Activated T-helper 1 cell treated with anti-CD3 and anti-CD28 coated beads, Interleukin-12 subunit alpha, Interleukin-12 subunit beta, Interleukin-2, Interleukin-4 antibody, amounts not matched to agents 30 ng/mL and 10 ng/mL and 1 ng/mL, durations not matched to agents 14 hours and 24 hours and 36 hours (primary cell): ENCODE results near the gene CASP10. TPM values are rescaled to one million over a fixed set of nuclear protein-coding genes. Genes with fewer than 3 reads are reported as not detected.

Experiments used
- DNase-seq: peaks from one replicate; pipeline ENCODE4 v3.0.0; 2021; ENCODE audit warnings: low spot score
- H3K27ac Mint-ChIP-seq: one replicate; pipeline ENCODE4 v1.8.0; 2021; ENCODE audit warnings: mild to moderate bottlenecking, mixed read lengths
- H3K27me3 Mint-ChIP-seq: one replicate; pipeline ENCODE4 v1.8.0; 2022; ENCODE audit warnings: mild to moderate bottlenecking, moderate library complexity, mixed read lengths; ENCODE audit not compliant: insufficient read depth
- H3K36me3 Mint-ChIP-seq: one replicate; pipeline ENCODE4 v1.8.0; 2021; ENCODE audit warnings: low read depth, mixed read lengths
- H3K4me1 Mint-ChIP-seq: one replicate; pipeline ENCODE4 v1.8.0; 2021; ENCODE audit warnings: low read depth, mixed read lengths
- H3K4me3 Mint-ChIP-seq: one replicate; pipeline ENCODE4 v1.8.0; 2021; ENCODE audit warnings: mild to moderate bottlenecking, moderate library complexity, mixed read lengths
- H3K9me3 Mint-ChIP-seq: one replicate; pipeline ENCODE4 v1.8.0; 2021; ENCODE audit warnings: mixed read lengths
- intact Hi-C: fragments of 100-400 bp; cut with micrococcal nuclease; formaldehyde crosslinking; loops from one replicate; pipeline ENCODE4 v1.15.1; 2024
- total RNA-seq: library from RNA; stranded (reverse); gene quantifications from 2 replicates; pipeline ENCODE4 v1.2.3, GENCODE V29; 2022

Gene CASP10
- total RNA-seq, 1 donor from 2014 or later, result 13.5 TPM

DNA sequence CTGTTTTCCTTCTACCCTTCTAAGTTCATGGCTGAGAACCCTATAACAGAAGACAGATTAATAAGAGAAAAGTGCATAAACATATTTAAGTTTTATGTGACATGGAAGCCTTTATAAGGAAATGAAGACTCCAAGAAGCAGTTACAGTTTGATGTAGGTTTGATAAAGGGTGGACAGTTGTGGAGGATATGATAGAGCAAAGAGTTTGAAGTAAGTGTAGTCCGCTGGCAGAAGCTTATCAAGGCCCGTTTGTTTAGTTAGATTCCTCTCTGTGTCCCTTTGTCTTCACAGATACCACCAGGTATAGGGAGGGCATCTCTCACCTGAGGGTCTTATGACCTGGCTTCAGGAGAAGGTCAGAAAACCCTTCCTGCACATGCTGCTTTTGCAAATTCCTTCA lies 66.9 kb downstream of the CASP10 start:
- H3K27ac Mint-ChIP-seq, result no peak overlapping the region
- H3K4me3 Mint-ChIP-seq, result no peak overlapping the region
- peaks cover 63% of the 10 kb centered on the region for H3K4me1 Mint-ChIP-seq
- H3K9me3 Mint-ChIP-seq, result peaks cover 13% of the 10 kb centered on the region
- intact Hi-C loops, result loop anchor here (10.0 kb wide), 2 partner anchors 1125 to 1385 kb away; partner anchors contain the start of genes BMPR2 and FAM117B
- DNase-seq, result no peak
- no peaks in the 10 kb centered on the region for H3K27me3 Mint-ChIP-seq
- H3K36me3 Mint-ChIP-seq, result peaks cover 47% of the 10 kb centered on the region

DNA sequence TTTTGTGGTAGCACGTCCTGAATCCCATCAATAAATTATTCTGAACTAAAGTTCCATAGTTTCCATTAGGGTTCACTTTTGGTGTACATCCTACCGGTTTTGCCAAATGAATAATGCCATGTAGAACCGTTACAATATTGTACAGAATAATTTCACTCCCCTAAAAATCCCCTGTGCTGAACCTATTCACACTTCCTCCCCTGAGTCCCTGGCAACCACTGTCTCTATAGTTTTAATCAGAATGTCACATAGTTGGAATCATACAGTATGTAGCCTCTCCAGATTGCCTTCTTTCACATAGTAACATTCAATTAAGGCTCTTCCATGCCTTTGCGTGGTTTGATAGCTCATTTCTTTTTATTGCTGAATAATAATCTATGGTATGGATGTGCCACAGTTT lies 67.8 kb downstream of the CASP10 start:
- H3K36me3 Mint-ChIP-seq, result peaks cover 47% of the 10 kb centered on the region
- H3K27me3 Mint-ChIP-seq, result no peaks in the 10 kb centered on the region
- peaks cover 67% of the 10 kb centered on the region for H3K4me1 Mint-ChIP-seq
- H3K4me3 Mint-ChIP-seq, result peak overlapping the region; percentile 7
- peaks cover 13% of the 10 kb centered on the region for H3K9me3 Mint-ChIP-seq
- peak overlapping the region; percentile 26 for H3K27ac Mint-ChIP-seq
- intact Hi-C loops, result loop anchor here (10.0 kb wide), 2 partner anchors 1124 to 1384 kb away; partner anchors contain the start of genes BMPR2 and FAM117B
- DNase-seq, result no peak

DNA sequence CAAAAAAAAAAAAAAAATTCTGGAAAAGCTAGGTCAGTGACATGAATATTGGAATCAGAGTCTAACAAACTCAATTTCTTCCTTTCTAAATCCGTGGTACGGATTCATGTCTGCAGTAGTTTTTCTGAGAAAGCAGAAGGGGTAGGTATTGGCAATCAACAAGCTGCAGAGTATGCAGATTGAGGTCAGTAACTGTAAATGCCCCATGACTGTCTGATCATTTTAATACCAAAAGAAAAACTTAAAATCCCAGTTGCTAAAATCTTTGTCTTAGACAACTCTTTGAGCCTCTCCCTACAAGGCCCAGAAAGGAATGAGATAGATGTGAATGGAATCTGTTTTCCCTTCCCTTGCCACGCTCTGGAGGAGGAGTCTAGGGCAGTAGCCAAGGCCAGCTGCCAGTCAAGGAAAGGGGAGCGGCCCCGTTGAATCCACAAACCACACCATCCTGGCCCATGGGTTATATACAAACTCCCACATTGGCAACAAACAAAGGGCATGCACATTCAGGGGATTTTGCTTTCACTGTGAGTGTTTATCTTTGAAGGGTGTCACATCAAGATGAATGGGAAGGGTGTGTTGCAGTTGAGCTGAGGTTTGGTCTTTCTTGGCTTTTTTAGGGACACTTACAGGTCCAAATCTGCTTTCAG lies 71.3 kb downstream of the CASP10 start:
- peak; percentile 57 for DNase-seq
- Mint-ChIP-seq H3K36me3 (peaks cover 35% of the 10 kb centered on the region), H3K4me1 (peaks cover 89% of the 10 kb centered on the region), H3K9me3 (peaks cover 13% of the 10 kb centered on the region), H3K27me3 (no peaks in the 10 kb centered on the region), H3K27ac (peak overlapping the region; percentile 89), H3K4me3 (peak overlapping the region; percentile 68)
- intact Hi-C loops, result loop anchor here (1.0 to 10.0 kb wide), 3 partner anchors 11 to 1381 kb away; partner anchors contain the start of genes BMPR2 and FAM117B

DNA sequence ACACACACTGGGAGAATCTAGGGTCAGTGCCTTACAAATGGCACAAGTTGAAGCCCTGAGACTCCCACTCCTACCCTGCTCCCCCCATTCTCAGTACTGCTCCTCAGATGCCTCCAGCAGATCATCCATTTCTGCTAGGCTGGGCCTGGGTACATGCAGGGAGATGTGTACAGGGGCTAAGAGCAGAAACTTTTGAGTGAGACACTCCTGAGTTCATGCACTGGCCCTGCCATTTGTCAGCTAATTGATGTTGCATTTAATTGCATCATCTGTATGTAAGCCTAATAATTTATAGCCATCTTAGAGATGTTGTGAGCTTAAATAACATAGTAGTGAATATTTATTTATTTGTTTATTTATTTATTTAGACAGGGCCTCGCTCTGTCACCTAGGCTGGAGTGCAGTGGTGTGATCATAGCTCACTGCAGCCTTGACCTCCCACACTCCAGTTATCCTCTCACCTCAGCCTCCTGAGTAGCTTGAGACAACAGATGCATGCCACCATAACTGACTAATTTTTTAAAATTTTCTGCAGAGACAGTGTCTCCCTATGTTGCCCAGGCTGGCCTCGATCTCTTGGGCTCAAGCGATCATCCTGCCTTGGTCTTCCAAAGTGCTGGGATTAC lies 72.6 kb downstream of the CASP10 start:
- no peaks in the 10 kb centered on the region for H3K27me3 Mint-ChIP-seq
- H3K4me3 Mint-ChIP-seq, result no peak overlapping the region
- H3K9me3 Mint-ChIP-seq, result peaks cover 6% of the 10 kb centered on the region
- H3K27ac Mint-ChIP-seq, result peak overlapping the region; percentile 89
- intact Hi-C loops, result loop anchor here (10.0 kb wide), 2 partner anchors 1119 to 1379 kb away; partner anchors contain the start of genes BMPR2 and FAM117B
- H3K36me3 Mint-ChIP-seq, result peaks cover 26% of the 10 kb centered on the region
- DNase-seq, result no peak
- peaks cover 86% of the 10 kb centered on the region for H3K4me1 Mint-ChIP-seq

DNA sequence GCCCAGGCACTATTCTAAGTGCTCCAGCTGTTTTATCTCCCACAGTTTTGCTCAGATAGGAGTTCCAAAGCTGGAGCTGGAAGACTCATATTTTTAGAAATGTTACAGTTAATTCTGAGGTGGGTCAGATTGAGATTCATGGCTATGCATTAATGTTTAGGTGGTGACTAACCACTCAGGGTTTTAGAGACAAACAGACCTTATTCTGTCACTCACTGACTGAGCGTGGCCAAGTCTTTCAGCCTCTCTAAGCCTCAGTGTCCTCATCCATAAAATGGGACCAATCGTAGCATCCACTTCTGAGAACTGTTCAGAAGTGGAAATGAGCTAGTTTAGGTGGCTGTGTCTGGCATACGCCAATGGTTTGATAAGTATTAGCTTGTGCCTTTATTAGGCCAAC lies 73.1 kb downstream of the CASP10 start:
- Mint-ChIP-seq H3K4me1 (peaks cover 84% of the 10 kb centered on the region), H3K9me3 (peaks cover under 1% of the 10 kb centered on the region), H3K36me3 (peaks cover 21% of the 10 kb centered on the region), H3K27ac (peak overlapping the region; percentile 100), H3K4me3 (peak overlapping the region; percentile 91), H3K27me3 (no peaks in the 10 kb centered on the region)
- DNase-seq, result no peak
- intact Hi-C loops, result loop anchor here (10.0 kb wide), 2 partner anchors 1119 to 1379 kb away; partner anchors contain the start of genes BMPR2 and FAM117B

DNA sequence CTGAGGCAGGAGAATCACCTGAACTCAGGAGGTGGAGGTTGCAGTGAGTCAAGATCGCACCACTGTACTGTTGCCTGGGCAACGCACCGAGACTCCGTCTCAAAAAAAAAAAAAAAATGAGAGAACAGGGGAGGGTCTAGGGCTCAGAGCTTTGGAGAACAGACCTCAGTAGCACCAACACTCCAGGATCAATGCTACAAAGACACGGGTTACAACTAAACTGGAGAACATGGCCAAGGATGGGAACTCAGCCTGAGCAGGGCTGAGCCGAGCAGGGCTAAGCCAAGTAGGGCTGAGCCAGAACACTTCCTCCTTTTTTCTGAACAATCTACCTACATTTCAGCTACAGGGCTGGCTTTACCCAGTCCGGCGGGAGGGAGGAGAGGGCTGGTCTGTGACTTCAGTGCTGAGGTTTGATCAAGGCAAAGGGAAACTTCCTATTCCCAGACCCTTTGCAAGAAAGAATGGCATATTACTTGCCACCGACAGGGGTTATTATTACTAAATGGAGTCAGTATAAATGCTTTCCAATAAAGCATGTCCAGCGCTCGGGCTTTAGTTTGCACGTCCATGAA lies 74.5 kb downstream of the CASP10 start:
- Mint-ChIP-seq H3K4me3 (peak overlapping the region; percentile 91), H3K36me3 (peaks cover 20% of the 10 kb centered on the region), H3K27ac (peak overlapping the region; percentile 100), H3K4me1 (peaks cover 84% of the 10 kb centered on the region), H3K9me3 (no peaks in the 10 kb centered on the region), H3K27me3 (no peaks in the 10 kb centered on the region)
- DNase-seq, result peak; percentile 55
- intact Hi-C loops, result loop anchor here (10.0 kb wide), 2 partner anchors 1117 to 1377 kb away; partner anchors contain the start of genes BMPR2 and FAM117B

DNA sequence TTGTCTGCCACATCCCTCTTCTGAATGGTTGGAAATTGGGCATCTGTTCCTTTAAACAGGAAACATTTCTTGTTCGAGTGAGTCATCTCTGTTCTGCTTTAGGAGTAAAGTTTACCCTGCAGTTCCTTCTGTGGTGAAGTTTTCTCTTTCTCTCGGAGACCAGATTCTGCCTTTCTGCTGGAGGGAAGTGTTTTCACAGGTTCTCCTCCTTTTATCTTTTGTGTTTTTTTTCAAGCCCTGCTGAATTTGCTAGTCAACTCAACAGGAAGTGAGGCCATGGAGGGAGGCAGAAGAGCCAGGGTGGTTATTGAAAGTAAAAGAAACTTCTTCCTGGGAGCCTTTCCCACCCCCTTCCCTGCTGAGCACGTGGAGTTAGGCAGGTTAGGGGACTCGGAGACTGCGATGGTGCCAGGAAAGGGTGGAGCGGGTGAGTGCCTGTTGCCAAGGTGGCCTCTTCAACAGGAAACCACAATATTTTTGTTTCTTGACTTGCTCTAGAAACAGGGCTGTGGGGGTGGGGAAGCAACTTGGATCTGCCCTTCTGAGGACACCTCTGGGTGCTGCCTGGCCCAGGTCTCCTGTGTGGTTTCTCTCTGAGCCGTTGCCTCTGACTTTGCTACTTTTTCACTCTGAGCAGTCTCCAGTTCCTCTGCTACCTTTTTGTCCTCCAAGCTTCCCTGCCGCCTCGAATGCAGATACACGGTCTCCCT lies 75.2 kb downstream of the CASP10 start:
- peak; percentile 93 for DNase-seq
- intact Hi-C loops, result loop anchor here (1.0 to 10.0 kb wide), 8 partner anchors 22 to 1377 kb away; partner anchors contain the start of genes BMPR2, CLK1, FAM117B and NIF3L1
- peak overlapping the region; percentile 100 for H3K27ac Mint-ChIP-seq
- no peaks in the 10 kb centered on the region for H3K27me3 Mint-ChIP-seq
- H3K36me3 Mint-ChIP-seq, result peaks cover 22% of the 10 kb centered on the region
- H3K4me1 Mint-ChIP-seq, result peaks cover 84% of the 10 kb centered on the region
- H3K9me3 Mint-ChIP-seq, result no peaks in the 10 kb centered on the region
- peak overlapping the region; percentile 91 for H3K4me3 Mint-ChIP-seq

DNA sequence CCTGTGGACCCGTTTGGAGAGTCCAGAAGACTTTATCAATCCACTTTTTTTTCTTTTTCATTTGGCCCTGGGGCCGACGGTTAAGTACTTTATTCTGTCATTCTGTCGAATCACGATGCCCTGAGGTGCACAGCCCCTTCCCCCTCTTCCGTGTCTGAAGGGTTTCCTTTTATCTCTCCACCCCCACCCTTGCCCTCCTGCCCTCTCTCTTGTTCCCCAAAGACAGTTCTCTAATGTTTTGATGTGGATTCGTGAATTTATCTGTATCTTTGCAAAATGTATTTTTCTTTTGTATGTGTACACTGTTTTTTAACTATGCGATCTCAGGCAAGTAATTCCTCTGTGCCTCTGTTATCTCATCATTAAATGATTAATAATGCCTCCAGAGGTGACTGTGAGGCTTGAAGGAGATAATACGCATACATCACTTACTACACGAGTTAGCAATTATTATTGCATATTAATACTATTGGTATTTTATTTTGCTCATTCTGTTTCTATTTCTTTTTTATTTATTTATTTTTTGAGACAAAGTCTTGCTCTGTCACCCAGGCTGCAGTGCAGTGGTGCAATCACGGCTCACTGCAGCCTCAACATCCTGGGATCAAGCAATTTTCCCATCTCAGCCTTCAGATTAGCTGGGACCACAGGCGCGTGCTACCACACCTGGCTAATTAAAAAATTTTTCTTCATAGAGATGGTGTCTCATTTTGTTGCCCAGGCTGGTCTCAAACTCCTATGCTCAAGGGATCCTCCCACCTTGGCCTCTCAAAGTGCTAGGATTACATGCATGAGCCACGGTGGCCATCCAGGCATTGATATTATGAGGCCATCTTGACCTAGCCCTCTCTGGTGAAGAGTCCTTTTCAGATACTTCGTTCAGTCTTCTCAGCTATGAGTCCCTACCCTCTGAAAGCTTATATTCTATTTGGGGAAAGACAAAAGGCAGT lies 76.0 kb downstream of the CASP10 start:
- peaks cover 87% of the 10 kb centered on the region for H3K4me1 Mint-ChIP-seq
- H3K9me3 Mint-ChIP-seq, result no peaks in the 10 kb centered on the region
- no peak for DNase-seq
- H3K27me3 Mint-ChIP-seq, result no peaks in the 10 kb centered on the region
- intact Hi-C loops, result loop anchor here (1.0 to 10.0 kb wide), 8 partner anchors 23 to 1376 kb away; partner anchors contain the start of genes BMPR2, CLK1, FAM117B and NIF3L1
- peak overlapping the region; percentile 91 for H3K4me3 Mint-ChIP-seq
- H3K36me3 Mint-ChIP-seq, result peaks cover 20% of the 10 kb centered on the region
- peak overlapping the region; percentile 100 for H3K27ac Mint-ChIP-seq

DNA sequence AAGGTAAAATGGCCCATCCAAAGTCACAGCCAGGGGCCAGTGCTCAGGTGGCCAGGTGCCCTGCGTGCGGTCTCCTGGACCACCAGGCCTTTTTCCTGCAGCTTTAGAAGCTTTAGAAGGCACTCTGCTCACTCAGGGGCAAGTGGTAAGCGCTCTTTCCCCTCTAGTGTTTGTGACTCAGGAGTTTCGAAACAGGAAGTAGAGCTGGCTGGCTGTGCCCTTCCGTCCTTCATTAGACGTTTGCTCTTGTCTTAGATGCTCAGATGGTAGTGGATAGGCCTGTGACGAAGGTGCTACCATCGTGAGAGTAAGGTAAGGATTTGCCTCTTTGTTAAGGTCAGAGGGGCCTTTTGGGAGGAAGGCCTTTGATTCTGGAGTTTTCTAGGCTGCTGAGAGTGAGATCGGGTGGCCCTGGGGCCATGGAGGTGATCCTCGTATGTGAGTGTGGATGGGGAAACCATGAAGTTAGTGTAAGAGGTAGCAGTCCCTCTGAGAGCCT lies 77.4 kb downstream of the CASP10 start, which contains the start of gene CASP8:
Gene CASP8 (plus strand): TSS at position 235 of the 499 bp plus-strand sequence. CDS start 5,951 bp downstream, outside the sequence.
- no peaks in the 10 kb centered on the region for H3K27me3 Mint-ChIP-seq
- peaks cover 87% of the 10 kb centered on the region for H3K4me1 Mint-ChIP-seq
- peak within 1 kb of the TSS; percentile 91 for H3K4me3 Mint-ChIP-seq
- no peaks in the 10 kb centered on the region for H3K9me3 Mint-ChIP-seq
- peak; percentile 66 for DNase-seq
- H3K27ac Mint-ChIP-seq, result peak within 1 kb of the TSS; percentile 100
- intact Hi-C loops, result loop anchor here (1.0 to 5.0 kb wide), 4 partner anchors 8 to 522 kb away; partner anchors contain the start of genes ALS2, BZW1 and TMEM237
- H3K36me3 Mint-ChIP-seq, result peaks cover 15% of the 10 kb centered on the region

DNA sequence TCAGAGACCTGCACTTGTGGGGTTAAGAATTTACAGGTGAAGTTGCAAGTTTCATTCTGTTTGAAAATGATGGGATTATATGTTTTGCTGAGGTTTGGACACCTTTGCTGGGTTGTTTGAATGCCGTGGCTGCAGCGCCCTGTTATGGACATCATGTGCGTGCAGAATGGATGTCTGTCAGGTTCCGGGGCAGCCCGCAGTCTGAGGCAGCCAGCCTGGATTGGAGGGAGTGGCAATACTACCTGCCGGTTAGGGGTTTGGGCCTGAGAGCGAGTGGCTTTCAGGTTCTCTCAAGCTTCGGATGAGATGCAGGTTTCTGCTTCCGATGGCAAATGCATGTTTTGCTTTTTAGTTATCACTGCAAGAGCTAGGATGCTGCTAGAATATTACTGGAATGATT lies 78.5 kb downstream of the CASP10 start:
- peak overlapping the region; percentile 90 for H3K4me3 Mint-ChIP-seq
- no peaks in the 10 kb centered on the region for H3K27me3 Mint-ChIP-seq
- H3K27ac Mint-ChIP-seq, result peak overlapping the region; percentile 85
- peaks cover 23% of the 10 kb centered on the region for H3K36me3 Mint-ChIP-seq
- intact Hi-C loops, result loop anchor here (5.0 kb wide), 3 partner anchors 381 to 521 kb away; partner anchors contain the start of genes ALS2, BZW1 and TMEM237
- H3K9me3 Mint-ChIP-seq, result no peaks in the 10 kb centered on the region
- peak; percentile 63 for DNase-seq
- H3K4me1 Mint-ChIP-seq, result peaks cover 89% of the 10 kb centered on the region

DNA sequence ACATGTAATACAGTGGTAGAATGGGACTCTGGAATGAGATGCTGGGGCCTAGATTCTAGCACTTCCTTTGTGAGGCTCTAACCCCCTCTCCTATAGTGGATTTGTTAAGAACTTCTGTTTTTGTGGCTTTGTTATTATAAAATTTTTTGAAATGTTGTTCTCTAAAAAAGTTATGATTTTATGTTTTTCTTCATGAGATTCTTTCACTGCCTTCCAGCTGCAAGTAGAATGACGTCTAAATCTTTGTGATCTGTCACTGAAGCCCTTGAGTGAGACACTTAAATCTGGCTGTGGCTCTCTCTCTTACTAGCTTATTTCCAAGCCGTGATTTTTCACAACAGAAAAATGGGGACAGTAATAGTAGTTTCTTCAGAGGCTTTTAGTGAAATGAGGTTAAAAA lies 79.0 kb downstream of the CASP10 start:
- H3K36me3 Mint-ChIP-seq, result peaks cover 26% of the 10 kb centered on the region
- H3K27me3 Mint-ChIP-seq, result no peaks in the 10 kb centered on the region
- DNase-seq, result no peak
- peak overlapping the region; percentile 90 for H3K4me3 Mint-ChIP-seq
- intact Hi-C loops, result loop anchor here (1.0 to 5.0 kb wide), 6 partner anchors 102 to 1003 kb away; partner anchors contain the start of genes ALS2, BZW1, NOP58 and TMEM237
- H3K9me3 Mint-ChIP-seq, result no peaks in the 10 kb centered on the region
- H3K27ac Mint-ChIP-seq, result peak overlapping the region; percentile 85
- H3K4me1 Mint-ChIP-seq, result peaks cover 89% of the 10 kb centered on the region
